ENCODE measurements around the gene TSPYL4. TPM values are rescaled to one million over a fixed set of nuclear protein-coding genes. Genes with fewer than 3 reads are reported as not detected.

The TSPYL4 gene
- total and polyA plus RNA-seq, 2 of the 8 experiments (the other 6 are each of a cell fraction or from before 2014, with no cell fraction given), result 20.5 to 22.6 TPM

- TF ChIP-seq CHD1 (IDR thresholded peaks at IDR 0.05; ENCODE audit: low read depth, low read length) (no peak), ASH2L (IDR thresholded peaks at IDR 0.05; ENCODE audit: low read length) (no peak), SIX5 (IDR thresholded peaks at IDR 0.05; ENCODE audit: low read depth, low read length) (no peak), CREB1 (IDR thresholded peaks at IDR 0.05) (no peak), ZNF274 (IDR thresholded peaks at IDR 0.05; ENCODE audit: borderline replicate concordance, extremely low read depth, low read length) (no peak), KDM4A (IDR thresholded peaks at IDR 0.05; ENCODE audit: low read depth, low read length, severe bottlenecking) (no peak)
These were observed 4.6 kb upstream of the TSPYL4 start (continued) for GRCh38 chr6:116258520-116258919.
